ENCODE measurements around the gene PSEN1. TPM values are rescaled to one million over a fixed set of nuclear protein-coding genes. Genes with fewer than 3 reads are reported as not detected.

The PSEN1 gene
- total and polyA plus RNA-seq, 2 donors (not counting 3 experiments of a cell fraction or from before 2014, with no cell fraction given): 16.5 to 36.8 TPM

GRCh38 chr14:73116079-73116665 lies 20.1 kb upstream of the PSEN1 start:
- ChIA-PET POLR2A (interaction anchor here (0.6 to 1.0 kb wide), 2 partner anchors 20 to 91 kb away, joined by 3 read pairs; no protein-coding TSS in a partner anchor), CTCF (interaction anchor here (1.4 kb wide), 1 partner anchor 9 kb away, joined by 4 read pairs; no protein-coding TSS in a partner anchor)
- TF ChIP-seq POLR2A (IDR thresholded peaks at IDR 0.05; ENCODE audit: low read depth, low read length): no peak
- no peak for TF ChIP-seq POLR2AphosphoS5 (IDR thresholded peaks at IDR 0.05; ENCODE audit: insufficient read depth, low read depth, low read length)
- TF ChIP-seq EZH2 (IDR thresholded peaks at IDR 0.05; ENCODE audit: borderline replicate concordance, low read depth, low read length, severe bottlenecking): no peak
- TF ChIP-seq, protein P1, sequence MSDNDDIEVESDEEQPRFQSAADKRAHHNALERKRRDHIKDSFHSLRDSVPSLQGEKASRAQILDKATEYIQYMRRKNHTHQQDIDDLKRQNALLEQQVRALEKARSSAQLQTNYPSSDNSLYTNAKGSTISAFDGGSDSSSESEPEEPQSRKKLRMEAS (IDR thresholded peaks at IDR 0.05; ENCODE audit: insufficient read depth, insufficient read length): no peak
- no peak for TF ChIP-seq GATA2 (IDR thresholded peaks at IDR 0.05; ENCODE audit: insufficient read depth, insufficient read length, low read depth, low read length)
- H3K9me3 ChIP-seq (replicated peaks; ENCODE audit: control insufficient read depth, insufficient read depth, low read length): no peaks in the 10 kb centered on the region
- no peaks in the 10 kb centered on the region for H3K27me3 ChIP-seq (ENCODE audit: control insufficient read depth in 2 of 2, insufficient read depth in 2 of 2, low read length in 2 of 2)
- H3K79me2 ChIP-seq (ENCODE audit: control insufficient read depth, insufficient read depth, low read length): peaks cover 7% of the 10 kb centered on the region
- DNase-seq (ENCODE audit: low read depth, low spot score): no peak
- no peak for FAIRE-seq
- intact Hi-C loops (cut with micrococcal nuclease): no loop called here
- no peak overlapping the region for H3K4me3 ChIP-seq (replicated peaks in 1 of 3; ENCODE audit: insufficient read depth in 1 of 3, low read depth in 1 of 3, low read length in 3 of 3)
- H4K20me1 ChIP-seq (replicated peaks; ENCODE audit: control insufficient read depth, extremely low read depth, insufficient read depth, low read length): no peaks in the 10 kb centered on the region
- dilution Hi-C loops (cut with MboI; ENCODE audit: extremely low pct_ligation_motif_present, low sequenced_read_pairs): no loop called here
- BruUV-seq (replicated peaks): no TSS peak
- no peak overlapping the region for H3K4me2 ChIP-seq (ENCODE audit: insufficient read depth, low read length)
- no peaks in the 10 kb centered on the region for H3K4me1 ChIP-seq (ENCODE audit: control insufficient read depth, extremely low read depth, insufficient read depth, low read length)
- no peak overlapping the region for H3K27ac ChIP-seq (ENCODE audit: insufficient read depth, low read depth, low read length)
- no peak overlapping the region for H2AFZ ChIP-seq (ENCODE audit: low read depth, low read length)
- peaks cover 22 to 27% of the 10 kb centered on the region in 2 experiments for H3K36me3 ChIP-seq (ENCODE audit: control insufficient read depth in 2 of 2, extremely low read depth in 1 of 2, insufficient read depth in 2 of 2, low read length in 2 of 2)
- no peak overlapping the region for H3K9ac ChIP-seq (replicated peaks; ENCODE audit: extremely low read depth, insufficient read depth, low read length)
- H3K9me1 ChIP-seq (replicated peaks; ENCODE audit: control insufficient read depth, extremely low read depth, insufficient read depth, low read length): peaks cover 2% of the 10 kb centered on the region

DNA sequence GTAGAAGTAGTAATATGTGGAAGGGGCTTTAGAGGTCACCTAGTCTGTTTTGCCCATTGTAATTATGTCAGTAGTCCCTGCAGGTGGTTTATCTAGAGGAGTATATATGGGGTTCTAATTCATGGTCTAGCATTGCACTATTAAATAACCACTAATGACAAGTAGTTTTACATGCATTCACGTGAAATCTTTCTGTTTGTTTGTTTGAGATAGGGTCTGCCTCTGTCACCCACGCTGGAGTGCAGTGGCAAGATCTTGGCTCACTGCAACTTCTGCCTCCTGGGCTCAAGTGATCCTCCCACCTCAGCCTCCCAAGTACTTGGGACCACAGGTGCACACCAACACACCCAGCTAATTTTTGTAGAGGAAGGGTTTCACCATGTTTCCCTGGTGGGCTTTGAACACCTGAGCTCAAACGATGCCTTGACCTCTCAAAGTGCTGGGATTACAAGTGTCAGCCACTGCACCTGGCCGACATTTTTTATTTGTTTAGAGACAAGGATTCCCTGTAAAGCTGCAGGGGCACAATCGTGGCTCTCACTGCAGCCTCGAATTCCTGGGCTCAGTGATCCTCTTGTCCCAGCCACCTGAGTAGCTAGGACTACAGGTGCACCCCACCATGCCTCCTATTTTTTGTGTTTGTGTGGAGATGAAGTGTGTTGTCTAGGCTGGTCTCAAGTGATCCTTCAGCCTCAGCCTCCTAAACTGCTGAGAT lies 12.0 kb upstream of the PSEN1 start:
- ChIA-PET CTCF (interaction anchor here (1.0 kb wide), 1 partner anchor 13 kb away, joined by 3 read pairs; no protein-coding TSS in a partner anchor), POLR2A (no interaction called here)
- Histone ChIP-seq H3K9me3 (replicated peaks; ENCODE audit: control insufficient read depth, insufficient read depth, low read length) (no peaks in the 10 kb centered on the region), H4K20me1 (replicated peaks; ENCODE audit: control insufficient read depth, extremely low read depth, insufficient read depth, low read length) (no peaks in the 10 kb centered on the region), H2AFZ (ENCODE audit: low read depth, low read length) (no peak overlapping the region), H3K9me1 (replicated peaks; ENCODE audit: control insufficient read depth, extremely low read depth, insufficient read depth, low read length) (peaks cover 2% of the 10 kb centered on the region), H3K9ac (replicated peaks; ENCODE audit: extremely low read depth, insufficient read depth, low read length) (no peak overlapping the region), H3K4me1 (ENCODE audit: control insufficient read depth, extremely low read depth, insufficient read depth, low read length) (no peaks in the 10 kb centered on the region), H3K36me3 (ENCODE audit: control insufficient read depth in 2 of 2, extremely low read depth in 1 of 2, insufficient read depth in 2 of 2, low read length in 2 of 2) (peaks cover 7 to 9% of the 10 kb centered on the region in 2 experiments), H3K27ac (ENCODE audit: insufficient read depth, low read depth, low read length) (no peak overlapping the region), H3K4me3 (replicated peaks in 1 of 3; ENCODE audit: insufficient read depth in 1 of 3, low read depth in 1 of 3, low read length in 3 of 3) (no peak overlapping the region), H3K79me2 (ENCODE audit: control insufficient read depth, insufficient read depth, low read length) (no peaks in the 10 kb centered on the region), H3K4me2 (ENCODE audit: insufficient read depth, low read length) (no peak overlapping the region), H3K27me3 (ENCODE audit: control insufficient read depth in 2 of 2, insufficient read depth in 2 of 2, low read length in 2 of 2) (no peaks in the 10 kb centered on the region)
- intact Hi-C loops (cut with micrococcal nuclease): no loop called here
- no peak for TF ChIP-seq GATA2 (IDR thresholded peaks at IDR 0.05; ENCODE audit: insufficient read depth, insufficient read length, low read depth, low read length)
- no peak for TF ChIP-seq POLR2A (IDR thresholded peaks at IDR 0.05; ENCODE audit: low read depth, low read length)
- TF ChIP-seq, protein P1 (IDR thresholded peaks at IDR 0.05; ENCODE audit: insufficient read depth, insufficient read length): no peak
- TF ChIP-seq, protein P2, sequence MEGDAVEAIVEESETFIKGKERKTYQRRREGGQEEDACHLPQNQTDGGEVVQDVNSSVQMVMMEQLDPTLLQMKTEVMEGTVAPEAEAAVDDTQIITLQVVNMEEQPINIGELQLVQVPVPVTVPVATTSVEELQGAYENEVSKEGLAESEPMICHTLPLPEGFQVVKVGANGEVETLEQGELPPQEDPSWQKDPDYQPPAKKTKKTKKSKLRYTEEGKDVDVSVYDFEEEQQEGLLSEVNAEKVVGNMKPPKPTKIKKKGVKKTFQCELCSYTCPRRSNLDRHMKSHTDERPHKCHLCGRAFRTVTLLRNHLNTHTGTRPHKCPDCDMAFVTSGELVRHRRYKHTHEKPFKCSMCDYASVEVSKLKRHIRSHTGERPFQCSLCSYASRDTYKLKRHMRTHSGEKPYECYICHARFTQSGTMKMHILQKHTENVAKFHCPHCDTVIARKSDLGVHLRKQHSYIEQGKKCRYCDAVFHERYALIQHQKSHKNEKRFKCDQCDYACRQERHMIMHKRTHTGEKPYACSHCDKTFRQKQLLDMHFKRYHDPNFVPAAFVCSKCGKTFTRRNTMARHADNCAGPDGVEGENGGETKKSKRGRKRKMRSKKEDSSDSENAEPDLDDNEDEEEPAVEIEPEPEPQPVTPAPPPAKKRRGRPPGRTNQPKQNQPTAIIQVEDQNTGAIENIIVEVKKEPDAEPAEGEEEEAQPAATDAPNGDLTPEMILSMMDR (IDR thresholded peaks at IDR 0.05; ENCODE audit: extremely low read depth in 1 of 2, insufficient read depth in 1 of 2, low read depth in 1 of 2, low read length in 2 of 2): no peak
- no peak for TF ChIP-seq EZH2 (IDR thresholded peaks at IDR 0.05; ENCODE audit: borderline replicate concordance, low read depth, low read length, severe bottlenecking)
- no peak for TF ChIP-seq FOS (IDR thresholded peaks at IDR 0.05; ENCODE audit: borderline replicate concordance, insufficient read depth, low read length)
- TF ChIP-seq MYC (IDR thresholded peaks at IDR 0.05; ENCODE audit: low read depth, low read length): no peak
- no peak for TF ChIP-seq JUN (IDR thresholded peaks at IDR 0.05; ENCODE audit: borderline replicate concordance, insufficient read depth, insufficient read length, low read depth)
- TF ChIP-seq POLR2AphosphoS5 (IDR thresholded peaks at IDR 0.05; ENCODE audit: insufficient read depth, low read depth, low read length): no peak
- dilution Hi-C loops (cut with MboI; ENCODE audit: extremely low pct_ligation_motif_present, low sequenced_read_pairs): no loop called here
- FAIRE-seq: no peak
- no peak for DNase-seq (ENCODE audit: low read depth, low spot score)
- BruUV-seq (replicated peaks): no TSS peak

All from endothelial cell of umbilical vein (primary cell).